ENCODE measurements around the gene CACHD1. TPM values are rescaled to one million over a fixed set of nuclear protein-coding genes. Genes with fewer than 3 reads are reported as not detected.
"Not testable (repeated sequence)": the region's sequence is repeated elsewhere in the genome, so short reads cannot be mapped to it uniquely, and the experiment has no call there.

CACHD1 gene
- total and polyA plus RNA-seq, 9 donors = 9.7 to 14.7 (median 11.8) TPM

DNA sequence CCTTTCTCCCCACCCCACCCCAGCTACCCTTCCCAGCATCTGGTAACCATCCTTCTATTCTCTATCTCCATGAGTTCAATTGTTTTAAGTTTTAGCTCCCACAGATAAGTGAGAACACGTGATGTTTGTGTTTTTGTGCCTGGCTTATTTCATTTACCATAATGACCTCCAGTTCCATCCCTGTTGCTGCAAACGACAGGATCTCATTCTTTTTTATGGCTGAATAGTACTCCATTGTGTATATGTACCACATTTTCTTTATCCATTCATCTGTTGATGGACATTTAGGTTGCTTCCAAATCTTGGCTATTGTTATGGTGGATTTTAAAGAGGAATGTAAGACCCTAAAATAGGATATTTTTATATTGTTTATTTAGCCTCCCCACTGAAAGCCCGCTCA is 232.7 kb downstream of the CACHD1 start:
- H3K36me3 ChIP-seq (ENCODE audit: control insufficient read depth, insufficient read depth, low read length); H3K27ac ChIP-seq (ENCODE audit: low read length); H3K4me3 ChIP-seq (ENCODE audit: low read length); DNase-seq; H3K9me3 ChIP-seq (replicated peaks; ENCODE audit: control insufficient read depth, low read depth, low read length); H3K4me1 ChIP-seq (ENCODE audit: control insufficient read depth, insufficient read depth, low read length); H3K27me3 ChIP-seq (ENCODE audit: control insufficient read depth, insufficient read depth, low read length): not testable (repeated sequence)
- WGBS (ENCODE audit: insufficient coverage) = no CpG with 5 or more reads among the region's 3 CpGs

DNA sequence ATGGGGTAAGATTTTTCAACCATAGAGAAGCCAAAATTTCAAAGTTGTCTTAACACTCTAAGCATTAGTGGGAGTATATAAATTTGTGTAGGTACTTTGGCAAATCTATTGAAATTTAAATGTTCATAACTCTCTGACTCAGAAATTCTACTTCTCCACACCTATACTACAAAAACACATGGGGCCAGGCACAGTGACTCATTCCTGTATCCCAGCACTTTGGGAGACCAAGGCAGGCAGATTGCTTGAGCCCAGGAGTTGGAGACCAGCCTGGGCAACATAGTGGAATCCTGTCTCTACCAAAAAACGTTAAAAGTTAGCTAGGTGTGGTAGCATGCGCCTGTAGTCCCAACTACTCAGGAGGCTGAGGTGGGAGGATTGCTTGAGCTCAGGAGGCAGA is 233.7 kb downstream of the CACHD1 start:
- no peak for DNase-seq
- H3K4me1 ChIP-seq (ENCODE audit: control insufficient read depth, insufficient read depth, low read length) = peaks cover 3% of the 10 kb centered on the region
- no peaks in the 10 kb centered on the region for H3K27me3 ChIP-seq (ENCODE audit: control insufficient read depth, insufficient read depth, low read length)
- no peak overlapping the region for H3K27ac ChIP-seq (ENCODE audit: low read length)
- no peak overlapping the region for H3K4me3 ChIP-seq (ENCODE audit: low read length)
- 72% methylated on average over 2 of the region's 2 CpGs for WGBS (ENCODE audit: insufficient coverage)
- no peaks in the 10 kb centered on the region for H3K36me3 ChIP-seq (ENCODE audit: control insufficient read depth, insufficient read depth, low read length)
- no peaks in the 10 kb centered on the region for H3K9me3 ChIP-seq (replicated peaks; ENCODE audit: control insufficient read depth, low read depth, low read length)

DNA sequence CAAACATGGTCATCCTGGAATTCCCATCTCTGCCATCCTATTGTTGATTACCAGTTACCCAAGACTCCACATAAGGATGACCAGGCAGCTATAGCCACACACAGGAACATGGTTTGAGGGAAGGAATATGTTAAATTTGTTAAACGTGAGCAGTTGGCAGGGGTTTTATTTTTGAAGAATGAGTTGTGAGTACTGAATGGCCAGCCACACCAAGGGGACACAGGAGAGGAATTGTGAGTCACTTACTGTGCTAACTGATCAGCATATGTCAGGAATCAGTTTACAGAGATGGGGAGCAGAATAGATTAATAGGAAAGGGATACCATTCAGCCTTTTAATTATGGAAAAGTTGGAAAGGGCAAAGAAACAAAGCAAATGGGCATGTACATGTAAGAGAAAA is 235.7 kb downstream of the CACHD1 start:
- 27% methylated on average over 1 of the region's 1 CpG for WGBS (ENCODE audit: insufficient coverage)
- Histone ChIP-seq H3K4me1 (ENCODE audit: control insufficient read depth, insufficient read depth, low read length) (no peaks in the 10 kb centered on the region), H3K36me3 (ENCODE audit: control insufficient read depth, insufficient read depth, low read length) (no peaks in the 10 kb centered on the region), H3K27ac (ENCODE audit: low read length) (no peak overlapping the region), H3K27me3 (ENCODE audit: control insufficient read depth, insufficient read depth, low read length) (no peaks in the 10 kb centered on the region), H3K9me3 (replicated peaks; ENCODE audit: control insufficient read depth, low read depth, low read length) (no peaks in the 10 kb centered on the region), H3K4me3 (ENCODE audit: low read length) (no peak overlapping the region)
- DNase-seq = no peak

DNA sequence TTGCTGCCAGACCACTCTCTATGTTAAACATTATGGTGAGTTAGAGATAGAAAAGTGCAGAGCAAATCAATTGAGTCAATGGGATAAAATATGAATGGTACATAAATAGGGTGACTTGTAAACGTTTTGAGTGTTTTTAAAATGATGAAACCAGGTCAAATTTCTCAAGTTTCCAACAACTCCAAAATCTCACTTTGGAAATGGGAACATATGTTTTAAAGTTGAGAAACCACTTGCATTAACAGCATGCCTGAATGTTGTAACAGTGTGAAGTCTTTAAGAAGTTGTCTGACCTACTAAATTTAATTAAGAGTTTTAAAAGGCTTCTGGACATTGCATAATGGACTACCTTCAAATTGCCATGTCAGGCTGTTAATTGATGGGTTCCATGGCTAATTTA is 241.3 kb downstream of the CACHD1 start:
- no peaks in the 10 kb centered on the region for H3K4me1 ChIP-seq (ENCODE audit: control insufficient read depth, insufficient read depth, low read length)

DNA sequence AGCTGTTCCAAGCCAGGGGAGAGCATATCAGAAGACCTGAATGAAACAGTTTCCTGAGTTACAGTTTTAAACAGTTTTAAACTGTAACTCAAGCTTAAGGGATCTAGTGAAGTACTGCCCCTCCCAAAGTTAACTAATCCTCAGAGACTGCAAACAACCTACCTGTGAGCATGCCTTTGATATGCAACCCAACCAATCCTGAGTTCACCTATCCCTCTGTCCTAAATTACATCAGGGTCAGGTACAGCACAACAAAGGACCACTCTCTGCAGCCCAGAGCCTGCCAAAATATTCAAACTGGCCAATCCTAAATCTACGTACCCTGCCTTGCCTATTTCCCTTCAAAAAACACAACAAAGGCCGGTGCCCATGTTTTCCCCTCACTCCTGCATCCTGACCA is 242.1 kb downstream of the CACHD1 start:
- no peaks in the 10 kb centered on the region for H3K27me3 ChIP-seq (ENCODE audit: control insufficient read depth, insufficient read depth, low read length)
- no peaks in the 10 kb centered on the region for H3K36me3 ChIP-seq (ENCODE audit: control insufficient read depth, insufficient read depth, low read length)
- no peak overlapping the region for H3K4me3 ChIP-seq (ENCODE audit: low read length)
- DNase-seq = no peak
- H3K9me3 ChIP-seq (replicated peaks; ENCODE audit: control insufficient read depth, low read depth, low read length) = no peaks in the 10 kb centered on the region
- WGBS (ENCODE audit: insufficient coverage) = 48% methylated on average over 2 of the region's 2 CpGs
- H3K27ac ChIP-seq (ENCODE audit: low read length) = no peak overlapping the region
- H3K4me1 ChIP-seq (ENCODE audit: control insufficient read depth, insufficient read depth, low read length) = no peaks in the 10 kb centered on the region

More for the DNA sequence above, 241.3 kb downstream of the CACHD1 start:
- H3K27me3 ChIP-seq (ENCODE audit: control insufficient read depth, insufficient read depth, low read length) = no peaks in the 10 kb centered on the region
- H3K4me3 ChIP-seq (ENCODE audit: low read length) = no peak overlapping the region
- H3K36me3 ChIP-seq (ENCODE audit: control insufficient read depth, insufficient read depth, low read length) = no peaks in the 10 kb centered on the region
- H3K9me3 ChIP-seq (replicated peaks; ENCODE audit: control insufficient read depth, low read depth, low read length) = no peaks in the 10 kb centered on the region
- no peak overlapping the region for H3K27ac ChIP-seq (ENCODE audit: low read length)
- DNase-seq = no peak
- WGBS (ENCODE audit: insufficient coverage) = no CpG with 5 or more reads among the region's 1 CpG

DNA sequence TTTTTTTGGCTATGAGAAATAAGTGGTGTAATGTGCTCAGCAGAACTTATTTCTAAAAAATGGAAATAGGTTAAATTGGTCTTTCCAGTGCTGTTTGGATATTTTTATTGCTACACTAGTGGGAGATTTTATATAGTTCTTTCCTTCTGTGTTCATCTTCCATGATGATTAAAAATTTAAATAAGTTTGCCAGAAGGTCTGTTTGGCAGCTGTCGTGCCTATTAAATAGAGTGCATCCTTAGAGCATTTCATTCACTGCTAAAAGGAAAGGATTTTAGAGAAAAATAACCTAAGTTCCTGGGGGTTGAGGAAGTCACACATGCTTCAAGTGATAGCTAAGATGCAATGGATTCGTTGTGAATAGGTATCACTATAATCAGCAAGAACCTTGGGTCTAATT is 245.3 kb downstream of the CACHD1 start:
- WGBS (ENCODE audit: insufficient coverage) = no CpG with 5 or more reads among the region's 2 CpGs
- DNase-seq = peak; percentile 61

DNA sequence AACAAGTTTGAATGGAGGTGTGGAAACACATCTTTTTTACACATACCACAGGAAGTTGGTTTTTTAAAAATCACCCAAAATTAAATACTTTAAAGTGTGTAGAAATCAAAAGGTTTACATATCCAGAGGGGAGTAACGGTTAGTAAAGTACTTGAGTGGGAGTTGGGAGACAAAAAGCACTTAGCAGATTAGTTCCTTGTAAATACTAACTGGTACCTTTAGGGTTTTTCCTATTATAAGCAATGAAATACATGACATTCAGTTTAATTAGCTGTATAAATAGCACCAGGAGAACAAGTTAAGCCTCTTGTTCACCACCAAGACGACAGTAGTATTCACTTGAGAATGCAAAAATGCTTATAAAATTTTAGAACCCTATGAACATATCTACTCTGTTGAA is 251.2 kb downstream of the CACHD1 start:
- Histone ChIP-seq H3K4me1 (ENCODE audit: control insufficient read depth, insufficient read depth, low read length) (no peaks in the 10 kb centered on the region), H3K4me3 (ENCODE audit: low read length) (no peak overlapping the region), H3K27me3 (ENCODE audit: control insufficient read depth, insufficient read depth, low read length) (no peaks in the 10 kb centered on the region), H3K27ac (ENCODE audit: low read length) (no peak overlapping the region), H3K9me3 (replicated peaks; ENCODE audit: control insufficient read depth, low read depth, low read length) (no peaks in the 10 kb centered on the region), H3K36me3 (ENCODE audit: control insufficient read depth, insufficient read depth, low read length) (no peaks in the 10 kb centered on the region)
- WGBS (ENCODE audit: insufficient coverage) = no CpG with 5 or more reads among the region's 2 CpGs
- no peak for DNase-seq

More for the DNA sequence above, 245.3 kb downstream of the CACHD1 start:
- Histone ChIP-seq H3K9me3 (replicated peaks; ENCODE audit: control insufficient read depth, low read depth, low read length) (no peaks in the 10 kb centered on the region), H3K27ac (ENCODE audit: low read length) (no peak overlapping the region), H3K4me3 (ENCODE audit: low read length) (no peak overlapping the region), H3K27me3 (ENCODE audit: control insufficient read depth, insufficient read depth, low read length) (no peaks in the 10 kb centered on the region), H3K4me1 (ENCODE audit: control insufficient read depth, insufficient read depth, low read length) (no peaks in the 10 kb centered on the region), H3K36me3 (ENCODE audit: control insufficient read depth, insufficient read depth, low read length) (no peaks in the 10 kb centered on the region)

DNA sequence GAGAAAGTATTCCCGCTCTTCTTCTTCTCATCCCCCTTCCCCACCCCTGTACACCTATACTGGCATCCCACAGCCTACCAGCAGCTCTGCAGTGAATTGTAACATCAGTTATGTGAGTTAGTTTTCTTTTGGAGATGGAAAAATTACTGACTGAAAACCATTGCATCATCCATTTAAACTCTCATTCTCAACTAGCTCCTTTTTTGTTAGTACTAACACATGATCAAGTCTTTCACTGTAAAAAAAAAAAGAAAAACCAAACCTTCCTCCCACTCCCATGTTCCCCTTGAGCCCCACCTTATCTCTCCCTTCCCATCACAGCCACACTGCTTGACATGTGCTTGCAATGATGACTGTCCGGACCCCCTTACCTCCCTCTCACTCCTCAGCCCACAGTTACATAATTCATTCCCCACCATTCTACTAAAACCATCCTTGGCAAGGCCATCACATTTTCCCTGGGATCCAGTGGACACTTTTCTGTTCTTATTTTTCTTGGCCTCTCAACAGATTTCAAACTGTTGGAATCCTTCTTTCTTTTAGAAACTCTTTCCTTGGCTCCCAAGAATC is 251.7 kb downstream of the CACHD1 start:
- H3K4me3 ChIP-seq (ENCODE audit: low read length) = no peak overlapping the region
- WGBS (ENCODE audit: insufficient coverage) = 90% methylated on average over 1 of the region's 2 CpGs
- H3K27ac ChIP-seq (ENCODE audit: low read length) = no peak overlapping the region

DNA sequence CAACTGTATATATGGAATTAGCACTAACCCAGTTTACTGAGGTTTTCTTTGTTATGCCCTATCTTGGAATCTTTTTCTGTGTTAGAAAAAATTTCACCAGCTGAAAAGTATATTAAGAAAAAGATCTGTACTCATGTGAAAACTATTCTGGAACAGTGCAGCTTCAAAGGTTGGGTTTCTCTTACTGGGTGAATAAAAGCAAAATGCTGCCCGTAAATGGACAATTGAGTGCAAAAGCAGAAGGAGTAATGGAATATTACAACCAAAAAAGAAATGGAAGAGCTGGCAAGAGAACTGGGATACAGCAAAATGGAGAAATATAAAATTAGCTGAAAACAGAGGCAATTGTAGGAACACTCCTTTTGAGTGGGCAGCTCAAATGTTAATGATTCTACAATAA is 257.9 kb downstream of the CACHD1 start:
- Histone ChIP-seq H3K9me3 (replicated peaks; ENCODE audit: control insufficient read depth, low read depth, low read length) (no peaks in the 10 kb centered on the region), H3K4me3 (ENCODE audit: low read length) (no peak overlapping the region), H3K27me3 (ENCODE audit: control insufficient read depth, insufficient read depth, low read length) (no peaks in the 10 kb centered on the region), H3K36me3 (ENCODE audit: control insufficient read depth, insufficient read depth, low read length) (no peaks in the 10 kb centered on the region), H3K4me1 (ENCODE audit: control insufficient read depth, insufficient read depth, low read length) (no peaks in the 10 kb centered on the region), H3K27ac (ENCODE audit: low read length) (no peak overlapping the region)
- 44% methylated on average over 1 of the region's 1 CpG for WGBS (ENCODE audit: insufficient coverage)
- peak; percentile 87 for DNase-seq

More for the DNA sequence above, 251.7 kb downstream of the CACHD1 start:
- Histone ChIP-seq H3K27me3 (ENCODE audit: control insufficient read depth, insufficient read depth, low read length) (no peaks in the 10 kb centered on the region), H3K4me1 (ENCODE audit: control insufficient read depth, insufficient read depth, low read length) (no peaks in the 10 kb centered on the region), H3K36me3 (ENCODE audit: control insufficient read depth, insufficient read depth, low read length) (no peaks in the 10 kb centered on the region), H3K9me3 (replicated peaks; ENCODE audit: control insufficient read depth, low read depth, low read length) (no peaks in the 10 kb centered on the region)
- no peak for DNase-seq

DNA sequence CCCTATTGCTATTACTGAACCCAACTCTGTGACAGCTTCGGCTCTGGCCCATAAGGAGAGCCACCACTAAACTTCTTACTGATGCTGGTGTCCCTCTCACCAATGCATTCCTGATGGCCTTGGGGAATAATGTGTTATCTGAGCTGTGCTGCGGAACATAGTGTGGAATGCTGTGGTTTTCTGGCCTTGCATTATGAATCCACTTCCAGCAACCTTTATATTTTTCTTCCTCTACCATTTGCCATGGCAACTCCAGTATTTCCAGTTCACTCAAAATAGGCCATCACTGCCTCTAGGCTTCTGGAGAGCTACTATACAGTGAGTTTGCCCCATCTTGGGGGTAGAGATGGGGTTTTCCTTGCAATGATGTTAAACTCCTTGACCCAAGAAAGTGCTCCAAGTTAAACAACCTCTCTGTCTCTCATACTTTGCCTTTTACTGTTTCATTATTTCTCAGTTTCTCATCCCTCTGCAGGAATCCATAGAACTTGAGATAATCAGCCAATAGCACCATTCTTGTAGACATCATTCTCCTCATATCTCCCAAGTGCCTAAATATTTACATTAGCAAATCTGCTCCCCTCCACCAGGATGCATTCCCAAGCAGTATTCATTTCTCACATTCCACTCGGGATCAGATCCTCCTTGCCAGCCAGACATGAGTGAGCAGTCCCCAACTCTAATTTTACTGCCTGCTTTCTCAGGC is 263.8 kb downstream of the CACHD1 start:
- peaks cover 4% of the 10 kb centered on the region for H3K9me3 ChIP-seq (replicated peaks; ENCODE audit: control insufficient read depth, low read depth, low read length)
- no peak overlapping the region for H3K27ac ChIP-seq (ENCODE audit: low read length)
- DNase-seq = no peak
- WGBS (ENCODE audit: insufficient coverage) = 40% methylated on average over 1 of the region's 3 CpGs
- H3K27me3 ChIP-seq (ENCODE audit: control insufficient read depth, insufficient read depth, low read length) = no peaks in the 10 kb centered on the region
- no peak overlapping the region for H3K4me3 ChIP-seq (ENCODE audit: low read length)
- no peaks in the 10 kb centered on the region for H3K36me3 ChIP-seq (ENCODE audit: control insufficient read depth, insufficient read depth, low read length)
- H3K4me1 ChIP-seq (ENCODE audit: control insufficient read depth, insufficient read depth, low read length) = no peaks in the 10 kb centered on the region

All from muscle of leg (tissue), 11 donors.